Endothelial cell of umbilical vein (primary cell): ENCODE data around the gene PAXX.

Experiments
- EZH2 ChIP-seq: IDR thresholded peaks from 2 replicates; pipeline ENCODE4 v1.6.1; 2012; ENCODE audit warnings: borderline replicate concordance, low read depth, mild to moderate bottlenecking, moderate library complexity, low read length, inconsistent platforms; ENCODE audit not compliant: severe bottlenecking
- FOS ChIP-seq: IDR thresholded peaks from 2 replicates; pipeline ENCODE4 v1.6.1; 2011; ENCODE audit warnings: mild to moderate bottlenecking, low read length, moderate library complexity, borderline replicate concordance; ENCODE audit not compliant: insufficient read depth
- GATA2 ChIP-seq: IDR thresholded peaks from 2 replicates; pipeline ENCODE4 v1.7.0; 2011; ENCODE audit warnings: low read depth, mild to moderate bottlenecking, moderate library complexity, mixed read lengths, low read length; ENCODE audit not compliant: insufficient read length, insufficient read depth
- JUN ChIP-seq: IDR thresholded peaks from 2 replicates; pipeline ENCODE4 v1.6.1; 2011; ENCODE audit warnings: borderline replicate concordance, low read depth; ENCODE audit not compliant: insufficient read length, insufficient read depth
- MYC ChIP-seq: IDR thresholded peaks from one replicate; pipeline ENCODE4 v1.6.1; 2011; ENCODE audit warnings: mild to moderate bottlenecking, low read depth, low read length
- POLR2A ChIP-seq: IDR thresholded peaks from 2 replicates; pipeline ENCODE4 v1.6.1; 2012; ENCODE audit warnings: low read depth, mild to moderate bottlenecking, control low read depth, low read length
- POLR2AphosphoS5 ChIP-seq: IDR thresholded peaks from 2 replicates; pipeline ENCODE4 v1.6.1; 2012; ENCODE audit warnings: low read depth, mild to moderate bottlenecking, control low read depth, low read length, moderate library complexity; ENCODE audit not compliant: insufficient read depth
- TF ChIP-seq, protein P1 (sequence below), 2 donors: IDR thresholded peaks; 1 replicate in 1 of 2; 2 replicates in 1 of 2; pipeline ENCODE4 v1.5.1; 2011; ENCODE audit warnings: low read length in 2 of 2, mild to moderate bottlenecking in 2 of 2, moderate library complexity in 2 of 2, control low read depth in 1 of 2, inconsistent platforms in 1 of 2, low read depth in 1 of 2; ENCODE audit not compliant: insufficient read depth in 1 of 2; ENCODE audit errors: extremely low read depth in 1 of 2
- TF ChIP-seq, protein P2 (sequence below): IDR thresholded peaks from 2 replicates; pipeline ENCODE4 v1.6.1; 2011; ENCODE audit not compliant: insufficient read depth, insufficient read length

GRCh38 chr9:136978073-136978864, 14.0 kb upstream of the PAXX start:
- TF ChIP-seq, protein P1, sequence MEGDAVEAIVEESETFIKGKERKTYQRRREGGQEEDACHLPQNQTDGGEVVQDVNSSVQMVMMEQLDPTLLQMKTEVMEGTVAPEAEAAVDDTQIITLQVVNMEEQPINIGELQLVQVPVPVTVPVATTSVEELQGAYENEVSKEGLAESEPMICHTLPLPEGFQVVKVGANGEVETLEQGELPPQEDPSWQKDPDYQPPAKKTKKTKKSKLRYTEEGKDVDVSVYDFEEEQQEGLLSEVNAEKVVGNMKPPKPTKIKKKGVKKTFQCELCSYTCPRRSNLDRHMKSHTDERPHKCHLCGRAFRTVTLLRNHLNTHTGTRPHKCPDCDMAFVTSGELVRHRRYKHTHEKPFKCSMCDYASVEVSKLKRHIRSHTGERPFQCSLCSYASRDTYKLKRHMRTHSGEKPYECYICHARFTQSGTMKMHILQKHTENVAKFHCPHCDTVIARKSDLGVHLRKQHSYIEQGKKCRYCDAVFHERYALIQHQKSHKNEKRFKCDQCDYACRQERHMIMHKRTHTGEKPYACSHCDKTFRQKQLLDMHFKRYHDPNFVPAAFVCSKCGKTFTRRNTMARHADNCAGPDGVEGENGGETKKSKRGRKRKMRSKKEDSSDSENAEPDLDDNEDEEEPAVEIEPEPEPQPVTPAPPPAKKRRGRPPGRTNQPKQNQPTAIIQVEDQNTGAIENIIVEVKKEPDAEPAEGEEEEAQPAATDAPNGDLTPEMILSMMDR (IDR thresholded peaks at IDR 0.05; ENCODE audit: extremely low read depth in 1 of 2, insufficient read depth in 1 of 2, low read depth in 1 of 2, low read length in 2 of 2), result no peak
- TF ChIP-seq, protein P2, sequence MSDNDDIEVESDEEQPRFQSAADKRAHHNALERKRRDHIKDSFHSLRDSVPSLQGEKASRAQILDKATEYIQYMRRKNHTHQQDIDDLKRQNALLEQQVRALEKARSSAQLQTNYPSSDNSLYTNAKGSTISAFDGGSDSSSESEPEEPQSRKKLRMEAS, result no peak
- TF ChIP-seq EZH2, result no peak
- no peak for TF ChIP-seq POLR2AphosphoS5
- no peak for TF ChIP-seq POLR2A
- TF ChIP-seq MYC, result no peak
- no peak for TF ChIP-seq JUN
- no peak for TF ChIP-seq GATA2
- no peak for TF ChIP-seq FOS
